Neural progenitor cell (in vitro differentiated cells): Measurements from ENCODE around the gene ANXA6. TPM values are rescaled to one million over a fixed set of nuclear protein-coding genes. Genes with fewer than 3 reads are reported as not detected.
A peak's percentile ranks its signal among the peaks of the same experiment; 100 is the strongest.

Experiments
- DNase-seq: peaks from one replicate; pipeline ENCODE4 v3.0.0-alpha.2; 2016; ENCODE audit warnings: low spot score
- H2AFZ ChIP-seq: fragments of 200-600 bp; sonication (generic); replicated peaks from 2 replicates; pipeline ENCODE4 v1.6.1; 2016; ENCODE audit warnings: antibody characterized with exemption
- H3F3A ChIP-seq: fragments of 200-600 bp; sonication (generic); 2 replicates; pipeline ENCODE4 v1.6.1; 2016; ENCODE audit warnings: antibody characterized with exemption, low read depth
- H3K27ac ChIP-seq: fragments of 200-600 bp; sonication (generic); 2 replicates; pipeline ENCODE4 v1.5.1; 2016; ENCODE audit warnings: mild to moderate bottlenecking
- H3K27me3 ChIP-seq: fragments of 200-600 bp; sonication (generic); 2 replicates; pipeline ENCODE4 v1.6.1; 2016; ENCODE audit warnings: mild to moderate bottlenecking, moderate library complexity
- H3K36me3 ChIP-seq: fragments of 200-600 bp; sonication (generic); 2 replicates; pipeline ENCODE4 v1.5.1; 2016
- H3K4me1 ChIP-seq: fragments of 200-600 bp; sonication (generic); 2 replicates; pipeline ENCODE4 v1.6.1; 2016; ENCODE audit warnings: mixed run types
- H3K4me2 ChIP-seq: fragments of 200-600 bp; sonication (generic); 2 replicates; pipeline ENCODE4 v1.6.1; 2016
- H3K4me3 ChIP-seq: fragments of 200-600 bp; sonication (generic); 2 replicates; pipeline ENCODE4 v1.5.1; 2016
- H3K79me2 ChIP-seq: fragments of 200-600 bp; sonication (generic); 2 replicates; pipeline ENCODE4 v1.6.1; 2016; ENCODE audit warnings: low read depth
- H3K9ac ChIP-seq: fragments of 200-600 bp; sonication (generic); 2 replicates; pipeline ENCODE4 v1.6.1; 2016
- H3K9me3 ChIP-seq: fragments of 200-600 bp; sonication (generic); 2 replicates; pipeline ENCODE4 v1.5.1; 2016; ENCODE audit warnings: low read depth
- H4K20me1 ChIP-seq: fragments of 200-600 bp; sonication (generic); 2 replicates; pipeline ENCODE4 v1.6.1; 2016; ENCODE audit warnings: low read depth
- H3K27ac Mint-ChIP-seq: 3 replicates; pipeline ENCODE4 v1.8.0; 2021; ENCODE audit warnings: mixed read lengths
- H3K27me3 Mint-ChIP-seq: 2 replicates; pipeline ENCODE4 v1.8.0; 2022; ENCODE audit warnings: low read depth, mild to moderate bottlenecking, inconsistent platforms, moderate library complexity, mixed read lengths; ENCODE audit not compliant: insufficient read depth
- H3K36me3 Mint-ChIP-seq: 3 replicates; pipeline ENCODE4 v1.8.0; 2021; ENCODE audit warnings: mixed read lengths
- H3K4me1 Mint-ChIP-seq: 3 replicates; pipeline ENCODE4 v1.8.0; 2021; ENCODE audit warnings: mixed read lengths
- H3K4me3 Mint-ChIP-seq: 3 replicates; pipeline ENCODE4 v1.8.0; 2021; ENCODE audit warnings: mild to moderate bottlenecking, moderate library complexity, mixed read lengths
- H3K9me3 Mint-ChIP-seq: 3 replicates; pipeline ENCODE4 v1.8.0; 2020; ENCODE audit warnings: mixed read lengths
- EZH2 ChIP-seq: fragments of 200-600 bp; sonication (generic); IDR thresholded peaks from 2 replicates; pipeline ENCODE4 v1.6.1; 2017; ENCODE audit warnings: antibody characterized with exemption, mild to moderate bottlenecking, moderate library complexity
- EZH2phosphoT487 ChIP-seq: fragments of 200-600 bp; sonication (generic); IDR thresholded peaks from 2 replicates; pipeline ENCODE4 v1.6.1; 2017; ENCODE audit warnings: antibody characterized with exemption
- total RNA-seq: library from RNA; depleted of rRNA; stranded (reverse); fragments of >200 nt; gene quantifications from 2 replicates; pipeline ENCODE4 v1.2.3, GENCODE V29; 2015; ENCODE audit warnings: low replicate concordance
- TF ChIP-seq, protein P1 (sequence below): fragments of 200-600 bp; sonication (generic); IDR thresholded peaks from 2 replicates; pipeline ENCODE4 v1.5.1; 2017; ENCODE audit warnings: antibody characterized with exemption, mild to moderate bottlenecking

ANXA6 gene
- total RNA-seq, 1 donor from 2014 or later = 97.6 TPM

DNA sequence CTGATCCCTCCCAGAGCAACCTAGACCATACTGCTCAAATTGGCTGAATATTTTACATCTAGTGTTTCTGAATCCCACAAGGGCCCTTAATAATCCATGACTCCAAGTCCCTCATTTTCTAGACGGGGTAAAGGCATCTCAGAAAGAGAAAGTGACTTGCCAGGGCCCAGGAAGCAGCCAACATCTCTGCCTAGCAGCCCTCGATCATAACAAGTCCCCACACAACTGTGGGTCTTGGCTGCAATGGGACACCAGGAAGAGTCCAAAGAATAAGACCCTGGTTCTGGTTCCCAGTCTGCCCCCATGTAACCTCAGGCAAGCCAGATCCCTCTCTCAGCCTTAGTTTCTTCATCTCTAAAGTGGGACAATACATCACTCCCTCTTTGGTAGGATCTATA lies 6.3 kb downstream of the ANXA6 start:
- H3K27ac Mint-ChIP-seq = peak overlapping the region; percentile 95
- TF ChIP-seq, protein P1, sequence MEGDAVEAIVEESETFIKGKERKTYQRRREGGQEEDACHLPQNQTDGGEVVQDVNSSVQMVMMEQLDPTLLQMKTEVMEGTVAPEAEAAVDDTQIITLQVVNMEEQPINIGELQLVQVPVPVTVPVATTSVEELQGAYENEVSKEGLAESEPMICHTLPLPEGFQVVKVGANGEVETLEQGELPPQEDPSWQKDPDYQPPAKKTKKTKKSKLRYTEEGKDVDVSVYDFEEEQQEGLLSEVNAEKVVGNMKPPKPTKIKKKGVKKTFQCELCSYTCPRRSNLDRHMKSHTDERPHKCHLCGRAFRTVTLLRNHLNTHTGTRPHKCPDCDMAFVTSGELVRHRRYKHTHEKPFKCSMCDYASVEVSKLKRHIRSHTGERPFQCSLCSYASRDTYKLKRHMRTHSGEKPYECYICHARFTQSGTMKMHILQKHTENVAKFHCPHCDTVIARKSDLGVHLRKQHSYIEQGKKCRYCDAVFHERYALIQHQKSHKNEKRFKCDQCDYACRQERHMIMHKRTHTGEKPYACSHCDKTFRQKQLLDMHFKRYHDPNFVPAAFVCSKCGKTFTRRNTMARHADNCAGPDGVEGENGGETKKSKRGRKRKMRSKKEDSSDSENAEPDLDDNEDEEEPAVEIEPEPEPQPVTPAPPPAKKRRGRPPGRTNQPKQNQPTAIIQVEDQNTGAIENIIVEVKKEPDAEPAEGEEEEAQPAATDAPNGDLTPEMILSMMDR = no peak
- TF ChIP-seq EZH2phosphoT487 = no peak
- no peak for TF ChIP-seq EZH2
- no peaks in the 10 kb centered on the region for H3K9me3 Mint-ChIP-seq
- no peaks in the 10 kb centered on the region for H4K20me1 ChIP-seq
- H3K4me3 ChIP-seq = no peak overlapping the region
- H2AFZ ChIP-seq = no peak overlapping the region
- H3K4me2 ChIP-seq = no peak overlapping the region
- H3K4me1 Mint-ChIP-seq = peaks cover 76% of the 10 kb centered on the region
- peaks cover 6% of the 10 kb centered on the region for H3K36me3 Mint-ChIP-seq
- no peaks in the 10 kb centered on the region for H3K9me3 ChIP-seq
- no peaks in the 10 kb centered on the region for H3K79me2 ChIP-seq
- H3K4me3 Mint-ChIP-seq = peak overlapping the region; percentile 74
- no peaks in the 10 kb centered on the region for H3K27me3 ChIP-seq
- no peak for DNase-seq
- no peak overlapping the region for H3K27ac ChIP-seq
- no peaks in the 10 kb centered on the region for H3F3A ChIP-seq
- H3K36me3 ChIP-seq = no peaks in the 10 kb centered on the region
- peaks cover 21% of the 10 kb centered on the region for H3K4me1 ChIP-seq
- no peak overlapping the region for H3K9ac ChIP-seq
- no peaks in the 10 kb centered on the region for H3K27me3 Mint-ChIP-seq

DNA sequence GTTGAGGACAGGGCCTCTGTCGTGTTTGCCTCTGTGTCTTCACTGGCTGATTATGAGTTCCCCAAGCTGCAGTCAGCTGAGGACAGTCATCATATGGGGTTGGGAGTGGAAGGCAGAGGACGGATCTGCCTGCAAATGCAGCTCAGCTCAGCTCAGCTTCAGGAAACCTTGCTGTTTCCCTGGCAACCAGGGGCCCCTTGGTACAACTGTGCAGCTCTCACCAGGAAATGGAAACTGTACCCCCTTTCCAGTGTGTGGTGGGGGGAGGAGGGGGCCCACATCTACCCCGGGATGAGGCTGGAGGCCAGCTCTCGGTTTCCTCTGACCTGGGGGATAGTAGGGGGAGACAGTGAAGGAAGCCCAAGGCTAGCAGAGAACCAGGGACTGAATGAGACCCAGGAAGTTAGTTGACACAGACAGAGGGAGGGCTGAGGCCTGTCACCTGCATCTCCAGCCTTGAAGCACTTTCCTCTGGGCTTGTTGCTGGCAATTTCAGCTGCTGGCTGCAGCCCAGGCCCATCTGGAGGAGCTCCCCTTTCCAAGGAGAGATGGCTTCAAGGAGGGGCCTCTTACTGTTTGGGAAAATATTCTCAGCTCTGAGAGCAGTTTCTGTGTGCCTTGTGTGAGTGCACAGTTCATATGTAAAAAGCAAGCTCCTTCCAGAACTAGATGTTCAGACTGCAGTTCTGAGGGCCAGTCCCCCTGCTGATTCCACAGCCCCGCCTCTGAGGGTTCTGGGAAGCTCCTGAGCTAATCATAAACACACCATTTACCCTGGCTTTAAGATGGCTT lies 6.9 kb downstream of the ANXA6 start:
- peaks cover 16% of the 10 kb centered on the region for H3K4me1 ChIP-seq
- TF ChIP-seq EZH2 (no peak), EZH2phosphoT487 (no peak)
- TF ChIP-seq, protein P1 = no peak
- Mint-ChIP-seq H3K27ac (peak overlapping the region; percentile 95), H3K36me3 (peaks cover 12% of the 10 kb centered on the region), H3K4me1 (peaks cover 73% of the 10 kb centered on the region), H3K9me3 (no peaks in the 10 kb centered on the region), H3K4me3 (peak overlapping the region; percentile 74), H3K27me3 (peaks cover 2% of the 10 kb centered on the region)
- H3K27me3 ChIP-seq = no peaks in the 10 kb centered on the region
- H3K4me2 ChIP-seq = peak overlapping the region; percentile 48
- no peaks in the 10 kb centered on the region for H3K9me3 ChIP-seq
- H3F3A ChIP-seq = no peaks in the 10 kb centered on the region
- no peak overlapping the region for H3K4me3 ChIP-seq
- H3K9ac ChIP-seq = no peak overlapping the region
- peak; percentile 33 for DNase-seq
- no peak overlapping the region for H2AFZ ChIP-seq
- H3K36me3 ChIP-seq = no peaks in the 10 kb centered on the region
- peak overlapping the region; percentile 11 for H3K27ac ChIP-seq
- H4K20me1 ChIP-seq = no peaks in the 10 kb centered on the region
- H3K79me2 ChIP-seq = no peaks in the 10 kb centered on the region

DNA sequence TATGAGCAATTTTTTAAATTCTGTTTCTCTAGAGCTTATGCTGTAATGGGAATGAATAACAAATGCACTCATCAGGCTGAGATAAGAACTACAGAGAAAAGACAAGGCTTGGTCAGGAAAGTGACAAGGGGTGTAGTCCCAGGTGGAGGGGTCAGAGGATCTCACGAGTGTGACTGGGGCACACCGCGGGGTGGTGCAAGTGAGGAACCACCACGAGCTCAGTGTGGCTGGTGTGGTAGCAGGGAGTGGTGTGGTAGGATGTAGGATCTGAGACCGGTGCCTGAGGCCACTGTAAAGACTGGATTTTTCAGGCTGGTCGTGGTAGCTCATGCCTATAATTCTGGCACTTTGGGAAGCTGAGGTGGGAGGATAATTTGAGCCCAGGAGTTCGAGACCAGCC lies 9.0 kb downstream of the ANXA6 start:
- Histone ChIP-seq H3K27me3 (no peaks in the 10 kb centered on the region), H3K9ac (no peak overlapping the region), H3K27ac (no peak overlapping the region), H3F3A (no peaks in the 10 kb centered on the region), H3K4me3 (no peak overlapping the region), H4K20me1 (no peaks in the 10 kb centered on the region), H3K79me2 (no peaks in the 10 kb centered on the region), H3K36me3 (no peaks in the 10 kb centered on the region), H3K9me3 (no peaks in the 10 kb centered on the region), H3K4me2 (no peak overlapping the region), H2AFZ (no peak overlapping the region), H3K4me1 (peaks cover 16% of the 10 kb centered on the region)
- TF ChIP-seq, protein P1 = no peak
- TF ChIP-seq EZH2phosphoT487 (no peak), EZH2 (no peak)
- Mint-ChIP-seq H3K27ac (peak overlapping the region; percentile 43), H3K4me1 (peaks cover 65% of the 10 kb centered on the region), H3K27me3 (peaks cover 2% of the 10 kb centered on the region), H3K36me3 (peaks cover 18% of the 10 kb centered on the region), H3K4me3 (peak overlapping the region; percentile 9), H3K9me3 (no peaks in the 10 kb centered on the region)
- no peak for DNase-seq
